Sciatic nerve (tissue), 2 donors: ENCODE results near the gene DSTN. TPM values are rescaled to one million over a fixed set of nuclear protein-coding genes. Genes with fewer than 3 reads are reported as not detected.

Source experiments
- ATAC-seq: fragments of 200-7000 bp; cut with Tn5 transposase; one replicate; pipeline ENCODE4 v1.9.1; 2020; ENCODE audit warnings: mild to moderate bottlenecking, moderate library complexity
- DNase-seq: peaks from one replicate; pipeline ENCODE4 v3.0.0-alpha.2; 2020; ENCODE audit warnings: low spot score
- intact Hi-C: fragments of 100-400 bp; cut with DNase I; formaldehyde crosslinking; loops from one replicate; pipeline ENCODE4 v1.14.2; 2022
- total RNA-seq: library from RNA; stranded (reverse); fragmentation: NEBNext Ultra II Directional; extraction: Animal tissue kit (Norgen Biotek cat#: 25700); gene quantifications from one replicate; pipeline ENCODE4 v1.2.1, GENCODE V29; 2021
- donor health status: DM: no; HTN: no; CAD: no.
- donor health status: DM: no; HTN: no; CAD: no.

The DSTN gene
- total RNA-seq, 1 donor from 2014 or later, result 268 TPM

- intact Hi-C loops, result no loop called here
- no peak for ATAC-seq
- no peak for DNase-seq
Observed at GRCh38 chr20:17642404-17643269, 72.8 kb downstream of the DSTN start.

GRCh38 chr20:17643531-17644188, 73.8 kb downstream of the DSTN start:
- no peak for ATAC-seq
- intact Hi-C loops, result no loop called here
- no peak for DNase-seq

GRCh38 chr20:17644451-17644850, 74.6 kb downstream of the DSTN start:
- ATAC-seq (no peak), DNase-seq (no peak)
- intact Hi-C loops, result no loop called here

- intact Hi-C loops, result no loop called here
- ATAC-seq (no peak), DNase-seq (no peak)
Observed at GRCh38 chr20:17645010-17645409, 75.1 kb downstream of the DSTN start.

GRCh38 chr20:17645546-17646208, 75.8 kb downstream of the DSTN start:
- intact Hi-C loops, result no loop called here
- DNase-seq (peak; percentile 37), ATAC-seq (peak; percentile 31)

GRCh38 chr20:17646209-17646960, 76.5 kb downstream of the DSTN start:
- ATAC-seq (no peak), DNase-seq (peak; percentile 51)
- intact Hi-C loops, result no loop called here

GRCh38 chr20:17646961-17647301, 77.1 kb downstream of the DSTN start:
- intact Hi-C loops, result no loop called here
- DNase-seq, result no peak
- ATAC-seq, result no peak

GRCh38 chr20:17647391-17648314, 77.8 kb downstream of the DSTN start:
- intact Hi-C loops, result no loop called here
- DNase-seq (peak; percentile 49), ATAC-seq (peak; percentile 1)

GRCh38 chr20:17648315-17648646, 78.4 kb downstream of the DSTN start:
- ATAC-seq (peak; percentile 74), DNase-seq (peak; percentile 63)
- intact Hi-C loops, result no loop called here

GRCh38 chr20:17648791-17649730, 79.2 kb downstream of the DSTN start:
- peak; percentile 19 for DNase-seq
- no peak for ATAC-seq
- intact Hi-C loops, result no loop called here

GRCh38 chr20:17650301-17651128, 80.6 kb downstream of the DSTN start:
- ATAC-seq, result no peak
- no peak for DNase-seq
- intact Hi-C loops, result no loop called here

- DNase-seq (peak; percentile 21), ATAC-seq (peak; percentile 38)
- intact Hi-C loops, result no loop called here
Observed at GRCh38 chr20:17651129-17651759, 81.4 kb downstream of the DSTN start.

- intact Hi-C loops, result no loop called here
- peak; percentile 42 for DNase-seq
- ATAC-seq, result no peak
Observed at GRCh38 chr20:17651760-17652388, 82.0 kb downstream of the DSTN start.

- ATAC-seq (no peak), DNase-seq (peak; percentile 47)
- intact Hi-C loops, result no loop called here
Observed at GRCh38 chr20:17652411-17652810, 82.5 kb downstream of the DSTN start.

GRCh38 chr20:17653835-17654648, 84.2 kb downstream of the DSTN start:
- no peak for DNase-seq
- ATAC-seq, result no peak
- intact Hi-C loops, result no loop called here
